ENCODE results near the gene ADGRV1.

GRCh38 chr5:90554358-90555006, 4.1 kb upstream of the ADGRV1 start:
- TF ChIP-seq NFRKB (IDR thresholded peaks at IDR 0.05) (no peak), ARNT (IDR thresholded peaks at IDR 0.05) (no peak), SP1 (IDR thresholded peaks at IDR 0.05) (no peak), FOXM1 (IDR thresholded peaks at IDR 0.05; ENCODE audit: borderline replicate concordance) (no peak), FOXA1 (IDR thresholded peaks at IDR 0.05) (no peak), HDGF (IDR thresholded peaks at IDR 0.05; ENCODE audit: borderline replicate concordance) (no peak), BHLHE40 (IDR thresholded peaks at IDR 0.05; ENCODE audit: borderline replicate concordance) (no peak), ELF4 (IDR thresholded peaks at IDR 0.05) (no peak), SUZ12 (IDR thresholded peaks at IDR 0.05) (no peak), ZNF384 (IDR thresholded peaks at IDR 0.05) (no peak), FOXK2 (IDR thresholded peaks at IDR 0.05) (no peak), LEF1 (IDR thresholded peaks at IDR 0.05; ENCODE audit: borderline replicate concordance) (no peak)
- TF ChIP-seq, protein P1, sequence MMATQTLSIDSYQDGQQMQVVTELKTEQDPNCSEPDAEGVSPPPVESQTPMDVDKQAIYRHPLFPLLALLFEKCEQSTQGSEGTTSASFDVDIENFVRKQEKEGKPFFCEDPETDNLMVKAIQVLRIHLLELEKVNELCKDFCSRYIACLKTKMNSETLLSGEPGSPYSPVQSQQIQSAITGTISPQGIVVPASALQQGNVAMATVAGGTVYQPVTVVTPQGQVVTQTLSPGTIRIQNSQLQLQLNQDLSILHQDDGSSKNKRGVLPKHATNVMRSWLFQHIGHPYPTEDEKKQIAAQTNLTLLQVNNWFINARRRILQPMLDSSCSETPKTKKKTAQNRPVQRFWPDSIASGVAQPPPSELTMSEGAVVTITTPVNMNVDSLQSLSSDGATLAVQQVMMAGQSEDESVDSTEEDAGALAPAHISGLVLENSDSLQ (IDR thresholded peaks at IDR 0.05) = no peak
